ENCODE results near the gene CYP3A7. TPM values are rescaled to one million over a fixed set of nuclear protein-coding genes. Genes with fewer than 3 reads are reported as not detected.

The CYP3A7 gene
- total and polyA plus RNA-seq, 2 of the 13 experiments (the other 11 are each of a cell fraction or from before 2014, with no cell fraction given) = 5.8 to 6.4 TPM

- TF ChIP-seq RERE (CRISPR knock-in tag; IDR thresholded peaks at IDR 0.05; ENCODE audit: low read depth) = peak; percentile 62
- peak; percentile 97 for TF ChIP-seq ZFX (CRISPR knock-in tag; IDR thresholded peaks at IDR 0.05; ENCODE audit: low read depth)
- peak; percentile 81 for TF ChIP-seq ISL2 (CRISPR knock-in tag; IDR thresholded peaks at IDR 0.05)
- no peak for TF ChIP-seq ZNF678 (CRISPR knock-in tag; IDR thresholded peaks at IDR 0.05)
- no peak for TF ChIP-seq THAP8 (CRISPR knock-in tag; IDR thresholded peaks at IDR 0.05; ENCODE audit: borderline replicate concordance)
- TF ChIP-seq ZNF780A (CRISPR knock-in tag; IDR thresholded peaks at IDR 0.05) = no peak
- no peak for TF ChIP-seq SRF (IDR thresholded peaks at IDR 0.05; ENCODE audit: low read depth, low read length)
- peak; percentile 80 for TF ChIP-seq PITX1 (CRISPR knock-in tag; IDR thresholded peaks at IDR 0.05)
- TF ChIP-seq HNRNPLL (IDR thresholded peaks at IDR 0.05; ENCODE audit: low read depth, low read length, poor library complexity, severe bottlenecking) = no peak
- TF ChIP-seq ZNF749 (CRISPR knock-in tag; IDR thresholded peaks at IDR 0.05; ENCODE audit: borderline replicate concordance) = peak; percentile 29; the same call in 1 of the 2 replicates
- peak; percentile 90 for TF ChIP-seq POLR2G (IDR thresholded peaks at IDR 0.05; ENCODE audit: low read depth, low read length)
- TF ChIP-seq PLRG1 (conservative IDR thresholded peaks at IDR 0.05) = no peak
- no peak for TF ChIP-seq TCF7 (IDR thresholded peaks at IDR 0.05; ENCODE audit: low read depth)
- TF ChIP-seq ZNF354B (CRISPR knock-in tag; IDR thresholded peaks at IDR 0.05) = no peak
- no peak for TF ChIP-seq ZNF326 (CRISPR knock-in tag; IDR thresholded peaks at IDR 0.05; ENCODE audit: borderline replicate concordance)
- TF ChIP-seq MBNL3 (CRISPR knock-in tag; conservative IDR thresholded peaks at IDR 0.05) = no peak
- TF ChIP-seq ZNF230 (CRISPR knock-in tag; IDR thresholded peaks at IDR 0.05) = peak; percentile 97
- TF ChIP-seq BORCS8-MEF2B (CRISPR knock-in tag; IDR thresholded peaks at IDR 0.05) = peak; percentile 84
- TF ChIP-seq ZNF569 (CRISPR knock-in tag; IDR thresholded peaks at IDR 0.05; ENCODE audit: borderline replicate concordance) = no peak
- no peak for TF ChIP-seq ZNF234 (CRISPR knock-in tag; conservative IDR thresholded peaks at IDR 0.05)
- no peak for TF ChIP-seq NFIB (CRISPR knock-in tag; IDR thresholded peaks at IDR 0.05; ENCODE audit: borderline replicate concordance)
- TF ChIP-seq STAT6 (CRISPR knock-in tag; IDR thresholded peaks at IDR 0.05; ENCODE audit: borderline replicate concordance) = no peak; the same call in 1 of the 2 replicates
Observed at GRCh38 chr7:99693427-99694200, 41.4 kb downstream of the CYP3A7 start (continued).
